Heart left ventricle (tissue), 16 donors: ENCODE data around the gene ANO2. TPM values are rescaled to one million over a fixed set of nuclear protein-coding genes. Genes with fewer than 3 reads are reported as not detected.
"Not testable (repeated sequence)": the region's sequence is repeated elsewhere in the genome, so short reads cannot be mapped to it uniquely, and the experiment has no call there.

ENCODE experiments used
- ATAC-seq, 4 donors: fragments of 200-7000 bp; cut with Tn5 transposase; one replicate each; pipeline ENCODE4 v1.9.1; 2020 to 2022; ENCODE audit warnings: moderate library complexity in 4 of 4, mild to moderate bottlenecking in 3 of 4, moderate number of reproducible peaks in 1 of 4
- DNase-seq, 5 donors: peaks; one replicate each; pipeline ENCODE4 v3.0.0-alpha.2; 2020
- H3K27ac ChIP-seq, 12 donors: fragments of 200-600 bp; sonication (generic) in 4 of 12; one replicate each; pipeline versions ENCODE4 v1.5.0 to v1.8.0; 2016 to 2022; ENCODE audit warnings: mild to moderate bottlenecking in 2 of 12
- H3K27me3 ChIP-seq, 9 donors: fragments of 200-600 bp; sonication (generic) in 2 of 9; one replicate each; pipeline versions ENCODE4 v1.5.1 to v1.8.0; 2016 to 2022; ENCODE audit warnings: mild to moderate bottlenecking in 3 of 9
- H3K36me3 ChIP-seq, 9 donors: fragments of 200-600 bp; sonication (generic) in 2 of 9; one replicate each; pipeline versions ENCODE4 v1.5.0 to v1.8.0; 2018 to 2022; ENCODE audit warnings: mild to moderate bottlenecking in 2 of 9
- H3K4me1 ChIP-seq, 12 donors: fragments of 200-600 bp; sonication (generic) in 4 of 12; one replicate each; pipeline versions ENCODE4 v1.5.0 to v1.8.0; 2016 to 2022; ENCODE audit warnings: mild to moderate bottlenecking in 3 of 12
- H3K4me3 ChIP-seq, 12 donors: fragments of 200-600 bp; sonication (generic) in 4 of 12; one replicate each; pipeline versions ENCODE4 v1.5.0 to v1.8.0; 2017 to 2022; ENCODE audit warnings: mild to moderate bottlenecking in 9 of 12, moderate library complexity in 4 of 12
- H3K9me3 ChIP-seq, 12 donors: fragments of 200-600 bp; sonication (generic) in 4 of 12; one replicate each; pipeline versions ENCODE4 v1.5.0 to v1.8.0; 2016 to 2022; ENCODE audit warnings: mild to moderate bottlenecking in 1 of 12
- POLR2A ChIP-seq, 2 donors: fragments of 450-650 bp; IDR thresholded peaks; one replicate each; pipeline ENCODE4 v1.6.1; 2017; ENCODE audit warnings: antibody characterized with exemption in 2 of 2, mild to moderate bottlenecking in 2 of 2, moderate library complexity in 2 of 2
- WGBS, 4 donors: extraction: QIAGEN DNeasy Blood & Tissue Kit in 2 of 4; methylation state at CpG; one replicate each; pipeline versions ENCODE4 v1.1.5 to v1.1.7; 2013 to 2018; 5-methylcytosine and 5-hydroxymethylcytosine counted together
- intact Hi-C, 10 donors: fragments of 100-400 bp; cut with DNase I; formaldehyde crosslinking; loops; one replicate each; pipeline versions ENCODE4 v1.11.1 to v1.14.2; 2022
- polyA plus RNA-seq, 2 donors: library from polyadenylated mRNA; stranded (reverse); fragments of 200-250 nt; gene quantifications; one replicate each; pipeline ENCODE4 v1.2.3, GENCODE V29; 2013
- total RNA-seq, 9 donors: library from RNA; depleted of rRNA in 2 of 9; stranded (reverse); fragments of >200 nt in 2 of 9; fragmentation: NEBNext Ultra II Directional in 3 of 9; extraction: Animal tissue kit (Norgen Biotek cat#: 25700) in 3 of 9; gene quantifications; one replicate each; pipeline versions ENCODE4 v1.1.0 to v1.2.4, GENCODE V29; 2016 to 2023
- TF ChIP-seq, protein P1 (sequence below), 12 donors: fragments of 200-600 bp; sonication (generic) in 4 of 12; IDR thresholded peaks; one replicate each; pipeline versions ENCODE4 v1.5.0 to v1.8.0; 2018 to 2022; ENCODE audit warnings: antibody characterized with exemption in 12 of 12, mild to moderate bottlenecking in 5 of 12
- donor health status: ischemic (EF 13 %, LVEDD 7.1; RV severe dilation, severe dysfunction).
- donor health status: healthy with polysubstance abuse.
- donor health status: DM: no; HTN: yes; CAD: no.
- donor health status: DM: no; HTN: no; CAD: no.
- donor health status: ischemic (EF 25% LVEDD 6.9; RV normal size, moderate dysfunction).
- donor health status: ischemic (EF 25% LVEDD 5.7; RV mildly dilated, moderate dysfunction).
- donor health status: healthy.
- donor health status: DM: yes; HTN: yes; CAD: no.
- donor health status: ischemic (EF 35%, LVEDD 5.7; RV mildly dilated, moderate dysfunction).
- donor health status: nonischemic (EF 11% LVEDD 7.7; RV severe dilation, severe dysfunction).
- donor health status: DM: yes; HTN: yes; CAD: no.
- donor health status: PGD.
- donor health status: ischemic (EF 29% LVEDD 5.4; RV normal size, mild dysfunction).
- donor health status: nonischemic (EF 23%, LVEDD 6.1; RV moderate dilation, normal function).

The ANO2 gene
- total and polyA plus RNA-seq, 11 donors = 3.4 to 19.4 (median 9.4) TPM

DNA sequence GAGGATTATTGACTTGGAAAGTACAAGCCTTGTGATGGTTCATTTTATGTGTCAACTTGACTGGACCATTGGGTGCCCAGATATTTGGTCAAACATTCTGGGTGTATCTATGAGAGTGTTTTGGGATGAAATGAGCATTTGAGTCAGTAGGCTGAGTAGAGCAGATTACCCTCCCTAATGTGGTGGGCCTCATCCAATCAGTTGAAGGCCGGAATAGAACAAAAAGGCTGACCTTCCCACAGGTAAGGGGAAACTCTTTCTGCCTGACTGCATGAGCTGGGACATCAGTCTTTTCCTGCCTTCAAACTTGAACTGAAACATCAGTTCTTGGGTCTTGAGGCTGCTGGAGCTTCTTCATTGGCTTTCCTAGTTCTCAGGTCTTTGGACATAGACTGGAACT lies 98.1 kb downstream of the ANO2 start:
- ATAC-seq (no peak), DNase-seq (no peak)
- TF ChIP-seq, protein P1, sequence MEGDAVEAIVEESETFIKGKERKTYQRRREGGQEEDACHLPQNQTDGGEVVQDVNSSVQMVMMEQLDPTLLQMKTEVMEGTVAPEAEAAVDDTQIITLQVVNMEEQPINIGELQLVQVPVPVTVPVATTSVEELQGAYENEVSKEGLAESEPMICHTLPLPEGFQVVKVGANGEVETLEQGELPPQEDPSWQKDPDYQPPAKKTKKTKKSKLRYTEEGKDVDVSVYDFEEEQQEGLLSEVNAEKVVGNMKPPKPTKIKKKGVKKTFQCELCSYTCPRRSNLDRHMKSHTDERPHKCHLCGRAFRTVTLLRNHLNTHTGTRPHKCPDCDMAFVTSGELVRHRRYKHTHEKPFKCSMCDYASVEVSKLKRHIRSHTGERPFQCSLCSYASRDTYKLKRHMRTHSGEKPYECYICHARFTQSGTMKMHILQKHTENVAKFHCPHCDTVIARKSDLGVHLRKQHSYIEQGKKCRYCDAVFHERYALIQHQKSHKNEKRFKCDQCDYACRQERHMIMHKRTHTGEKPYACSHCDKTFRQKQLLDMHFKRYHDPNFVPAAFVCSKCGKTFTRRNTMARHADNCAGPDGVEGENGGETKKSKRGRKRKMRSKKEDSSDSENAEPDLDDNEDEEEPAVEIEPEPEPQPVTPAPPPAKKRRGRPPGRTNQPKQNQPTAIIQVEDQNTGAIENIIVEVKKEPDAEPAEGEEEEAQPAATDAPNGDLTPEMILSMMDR (IDR thresholded peaks at IDR 0.05) = no peak
- TF ChIP-seq POLR2A (IDR thresholded peaks at IDR 0.05) = no peak
- peaks cover 0 to 8% (median 0%) of the 10 kb centered on the region in 9 donors for H3K27me3 ChIP-seq
- no peak overlapping the region for H3K27ac ChIP-seq
- H3K9me3 ChIP-seq = peaks cover 0 to 9% (median 0%) of the 10 kb centered on the region in 12 donors
- H3K4me1 ChIP-seq = no peaks in the 10 kb centered on the region
- H3K36me3 ChIP-seq = peaks cover 0 to 22% (median 0%) of the 10 kb centered on the region in 9 donors
- no peak overlapping the region for H3K4me3 ChIP-seq
- WGBS, 4 donors = 93 to 100% (median 99%) methylated on average over 1 of the region's 1 CpG
- intact Hi-C loops = no loop called here

DNA sequence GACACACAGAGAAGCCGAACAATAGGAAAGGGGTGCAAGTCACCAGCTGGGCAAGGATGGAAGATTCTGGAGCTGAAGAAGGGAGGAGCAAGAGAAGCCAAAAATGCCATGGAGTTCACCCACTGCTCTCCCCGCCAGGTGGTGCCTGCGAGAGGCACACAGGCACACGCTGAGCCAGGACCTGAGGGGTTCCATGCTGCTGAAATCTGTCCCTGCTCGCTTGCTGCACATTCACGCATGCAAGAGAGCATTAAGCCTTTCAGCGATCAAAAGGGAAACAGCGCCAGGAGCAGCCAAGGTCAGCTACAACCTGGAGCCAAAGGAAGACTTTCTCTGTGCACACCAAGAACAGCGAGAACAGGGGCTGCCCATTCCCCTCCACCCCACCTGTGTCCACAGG lies 104.1 kb downstream of the ANO2 start:
- Histone ChIP-seq H3K4me1 (no peaks in the 10 kb centered on the region), H3K36me3 (peaks cover 0 to 9% (median 0%) of the 10 kb centered on the region in 9 donors), H3K27me3 (no peaks in the 10 kb centered on the region), H3K4me3 (no peak overlapping the region), H3K9me3 (no peaks in the 10 kb centered on the region), H3K27ac (no peak overlapping the region)
- intact Hi-C loops = no loop called here
- WGBS, 4 donors = 86 to 89% (median 87%) methylated on average over 9 of the region's 9 CpGs
- ATAC-seq (no peak), DNase-seq (no peak)
- TF ChIP-seq POLR2A (IDR thresholded peaks at IDR 0.05) = no peak
- TF ChIP-seq, protein P1 (IDR thresholded peaks at IDR 0.05) = no peak

DNA sequence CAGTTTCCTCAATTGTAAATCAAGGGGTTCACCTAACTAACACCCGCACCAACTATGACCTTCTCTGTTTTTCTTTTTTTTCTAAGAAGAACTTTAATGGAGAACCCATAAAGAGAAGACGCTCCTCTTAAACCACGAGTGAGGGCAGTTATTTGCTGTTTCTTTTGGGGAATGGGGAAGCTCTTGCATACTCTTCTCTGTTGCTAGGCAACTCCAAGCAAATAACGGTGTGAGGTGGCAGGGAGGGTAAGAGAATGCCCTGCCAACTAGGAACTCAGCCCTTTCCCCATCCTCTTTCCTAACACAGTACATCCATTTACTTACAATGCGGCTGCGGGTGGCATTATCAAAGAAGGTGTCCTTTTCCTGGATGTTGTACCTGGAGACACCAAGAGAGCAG lies 114.9 kb downstream of the ANO2 start:
- no peak for TF ChIP-seq POLR2A (IDR thresholded peaks at IDR 0.05)
- TF ChIP-seq, protein P1 (IDR thresholded peaks at IDR 0.05) = no peak
- no peak overlapping the region for H3K27ac ChIP-seq
- DNase-seq (no peak), ATAC-seq (no peak)
- peaks cover 0 to 19% (median 0%) of the 10 kb centered on the region in 9 donors for H3K27me3 ChIP-seq
- H3K4me3 ChIP-seq = no peak overlapping the region
- intact Hi-C loops = no loop called here
- 65 to 72% (median 68%) methylated on average over 6 of the region's 6 CpGs for WGBS, 4 donors
- H3K9me3 ChIP-seq = no peaks in the 10 kb centered on the region
- peaks cover 0 to 43% (median 9%) of the 10 kb centered on the region in 9 donors for H3K36me3 ChIP-seq
- H3K4me1 ChIP-seq = peaks cover 0 to 5% (median 0%) of the 10 kb centered on the region in 12 donors

DNA sequence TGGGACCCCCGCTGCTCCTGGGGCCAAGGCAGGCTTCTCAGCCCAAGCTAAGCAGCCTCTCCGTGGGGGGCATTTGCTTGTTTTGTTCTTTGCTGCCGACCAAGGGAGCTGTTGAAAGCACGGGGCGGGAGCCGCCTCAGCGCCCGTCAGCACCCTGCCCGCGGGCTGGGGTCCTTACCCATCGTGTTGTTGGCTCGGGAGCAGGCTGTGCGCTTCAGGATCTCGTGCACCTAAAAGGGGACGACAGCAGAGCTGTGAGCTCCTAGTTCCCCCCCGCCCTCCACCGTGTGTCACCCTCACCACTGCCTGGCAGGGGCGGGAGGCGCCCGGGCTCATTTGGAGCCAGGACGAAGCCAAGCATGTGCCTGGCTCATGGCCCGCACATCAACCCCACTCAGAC lies 117.5 kb downstream of the ANO2 start:
- peaks cover 0 to 53% (median 9%) of the 10 kb centered on the region in 9 donors for H3K36me3 ChIP-seq
- H3K9me3 ChIP-seq = peaks cover 0 to 10% (median 0%) of the 10 kb centered on the region in 12 donors
- DNase-seq (no peak), ATAC-seq (no peak)
- no peak overlapping the region for H3K27ac ChIP-seq
- peaks cover 0 to 19% (median 0%) of the 10 kb centered on the region in 9 donors for H3K27me3 ChIP-seq
- peaks cover 0 to 5% (median 0%) of the 10 kb centered on the region in 12 donors for H3K4me1 ChIP-seq
- WGBS, 4 donors = 59 to 69% (median 67%) methylated on average over 21 to 22 of the region's 22 CpGs
- no peak for TF ChIP-seq POLR2A (IDR thresholded peaks at IDR 0.05)
- TF ChIP-seq, protein P1 (IDR thresholded peaks at IDR 0.05) = no peak
- H3K4me3 ChIP-seq = no peak overlapping the region
- intact Hi-C loops = no loop called here

DNA sequence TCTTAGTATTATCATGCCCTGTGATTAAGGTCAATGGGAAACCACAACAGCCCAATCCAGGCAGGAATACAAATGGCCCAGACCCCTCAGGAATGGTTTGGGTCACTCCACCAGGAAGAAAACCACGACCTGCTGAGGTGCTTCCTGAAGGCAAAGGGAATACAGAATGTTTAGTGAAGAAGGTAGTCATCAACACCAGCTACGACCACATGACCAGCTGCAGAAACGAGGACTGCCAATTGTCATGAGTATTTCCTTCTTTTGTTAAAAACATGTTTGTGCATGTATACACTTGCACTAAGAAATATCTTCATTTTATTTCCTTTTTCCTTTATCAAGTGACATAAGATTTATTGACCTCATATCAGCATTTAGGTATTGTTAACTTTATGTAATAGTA lies 119.3 kb downstream of the ANO2 start:
- Histone ChIP-seq H3K27me3 (peaks cover 0 to 19% (median 0%) of the 10 kb centered on the region in 9 donors), H3K36me3 (peaks cover 0 to 41% (median 9%) of the 10 kb centered on the region in 9 donors), H3K9me3 (peaks cover 0 to 10% (median 0%) of the 10 kb centered on the region in 12 donors)
- intact Hi-C loops, H3K4me1 ChIP-seq, ATAC-seq, H3K27ac ChIP-seq, DNase-seq, H3K4me3 ChIP-seq: not testable (repeated sequence)
- 70 to 74% (median 72%) methylated on average over 3 of the region's 3 CpGs for WGBS, 4 donors

DNA sequence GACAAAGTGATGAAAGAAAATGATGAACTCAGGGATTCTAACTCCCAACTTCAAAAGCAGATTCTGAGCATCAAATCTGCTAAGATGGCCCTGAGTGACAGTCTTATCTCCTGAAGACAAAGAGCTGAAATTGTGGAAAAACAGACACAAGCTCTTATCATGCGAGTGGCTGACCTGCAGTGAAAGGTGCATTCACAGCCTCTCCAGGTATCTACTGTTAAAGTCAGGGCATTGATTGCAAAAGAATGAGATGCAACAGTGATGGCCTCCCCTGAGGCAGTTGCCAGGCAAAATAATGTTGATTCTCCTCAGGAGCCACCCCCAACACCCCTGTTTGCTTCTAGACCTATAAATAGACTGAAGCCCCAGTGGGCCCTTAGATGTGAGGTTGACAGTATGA lies 126.2 kb downstream of the ANO2 start:
- H3K27me3 ChIP-seq, H3K27ac ChIP-seq, H3K4me1 ChIP-seq, intact Hi-C loops, DNase-seq, H3K4me3 ChIP-seq, ATAC-seq: not testable (repeated sequence)
- peaks cover 0 to 24% (median 10%) of the 10 kb centered on the region in 12 donors for H3K9me3 ChIP-seq
- peaks cover 0 to 12% (median 0%) of the 10 kb centered on the region in 9 donors for H3K36me3 ChIP-seq
- WGBS, 4 donors = 82 to 92% (median 88%) methylated on average over 1 of the region's 1 CpG
